Measurements from ENCODE around the gene PLEKHA6.
"Not testable (repeated sequence)": the region's sequence is repeated elsewhere in the genome, so short reads cannot be mapped to it uniquely, and the experiment has no call there.

PLEKHA6 gene

DNA sequence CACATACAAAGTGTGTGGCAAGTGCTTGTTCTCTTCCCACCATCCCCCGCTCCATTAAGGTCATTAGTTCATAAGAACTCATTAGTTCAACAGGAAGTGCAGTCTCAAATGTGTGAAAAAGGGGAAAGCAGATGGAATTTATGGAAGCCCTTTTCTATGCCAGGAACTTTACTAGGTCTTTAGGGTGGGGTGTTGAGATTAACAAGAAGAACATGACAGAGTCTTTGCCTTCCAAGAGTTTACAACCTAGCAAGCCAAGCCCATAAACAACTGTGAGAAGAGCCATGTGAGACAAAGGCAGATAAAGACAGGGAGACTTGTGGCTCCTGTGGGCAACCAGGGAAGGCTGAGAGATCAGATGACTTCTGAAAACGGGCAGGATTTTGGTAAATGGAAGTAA, 21.4 kb downstream of the PLEKHA6 start:
- DNase-seq (ENCODE audit: low read depth, low spot score): no peak

DNA sequence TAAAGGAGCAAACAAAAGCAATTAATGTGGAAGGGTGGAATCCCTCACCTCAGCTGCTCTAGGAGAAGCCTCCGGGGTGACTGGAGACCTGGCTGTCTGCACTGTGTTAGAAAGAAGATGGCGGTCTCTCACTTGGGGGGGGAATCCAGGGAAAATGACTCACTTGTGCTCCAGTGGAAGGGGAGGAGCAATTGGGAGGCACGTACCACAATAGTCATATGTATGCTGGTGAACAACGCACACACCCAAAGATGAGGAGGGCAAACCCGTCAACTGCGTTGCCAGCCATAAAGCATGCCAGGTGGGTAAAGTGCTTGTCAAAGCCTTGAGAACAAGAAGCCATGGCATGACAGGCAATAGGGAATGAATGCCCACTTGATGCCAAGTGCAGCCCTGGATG, 22.1 kb downstream of the PLEKHA6 start:
- DNase-seq (ENCODE audit: low read depth, low spot score): no peak

DNA sequence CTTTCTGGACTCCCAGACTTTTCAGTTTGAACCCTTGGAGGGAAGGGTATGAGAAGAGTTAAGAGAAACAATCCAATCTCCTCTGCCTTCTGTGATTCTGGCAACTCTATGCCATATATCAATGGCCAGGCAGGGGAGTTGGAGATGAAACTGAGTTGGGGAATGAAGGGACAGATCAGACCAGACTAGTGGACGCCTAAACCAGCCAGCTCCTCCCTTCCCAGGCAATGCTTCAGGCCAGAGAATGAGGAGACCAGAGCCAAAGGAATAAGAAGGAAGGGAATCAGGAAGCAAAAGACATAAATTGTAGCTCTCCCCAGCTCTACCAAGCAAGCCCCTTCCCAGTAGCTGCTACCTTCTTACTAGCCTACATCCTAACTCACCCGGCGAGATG, 22.7 kb downstream of the PLEKHA6 start:
- DNase-seq (ENCODE audit: low read depth, low spot score): no peak

DNA sequence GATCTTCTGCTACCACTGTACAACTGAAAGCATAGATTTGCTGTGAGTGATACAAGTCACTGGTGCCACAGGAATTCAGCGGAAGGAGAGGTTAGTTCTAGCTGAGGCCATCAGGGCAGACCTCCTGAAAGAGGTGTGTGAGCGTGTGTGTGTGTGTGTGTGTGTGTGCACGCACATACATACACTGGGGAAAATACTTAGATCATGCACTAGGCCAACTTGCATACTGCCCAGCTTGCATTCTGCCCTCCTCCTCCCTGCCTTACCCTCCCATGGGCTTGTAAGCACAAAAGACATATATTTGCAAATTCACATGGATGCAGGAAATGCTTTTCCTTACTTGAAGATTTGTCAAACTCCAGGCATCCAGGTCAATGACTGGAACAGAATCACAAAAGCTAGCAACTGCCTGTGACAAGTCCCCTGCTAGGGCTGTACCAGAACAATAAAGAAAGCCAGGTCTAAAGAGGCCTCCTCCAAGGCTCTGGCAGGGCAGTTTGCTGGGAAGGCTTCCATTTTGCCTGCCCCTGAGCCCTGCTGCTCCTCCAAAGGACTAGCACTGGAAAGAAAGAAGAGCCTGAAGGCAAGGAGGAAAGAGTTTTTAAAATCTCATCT, 23.2 kb downstream of the PLEKHA6 start:
- no peak for DNase-seq (ENCODE audit: low read depth, low spot score)

DNA sequence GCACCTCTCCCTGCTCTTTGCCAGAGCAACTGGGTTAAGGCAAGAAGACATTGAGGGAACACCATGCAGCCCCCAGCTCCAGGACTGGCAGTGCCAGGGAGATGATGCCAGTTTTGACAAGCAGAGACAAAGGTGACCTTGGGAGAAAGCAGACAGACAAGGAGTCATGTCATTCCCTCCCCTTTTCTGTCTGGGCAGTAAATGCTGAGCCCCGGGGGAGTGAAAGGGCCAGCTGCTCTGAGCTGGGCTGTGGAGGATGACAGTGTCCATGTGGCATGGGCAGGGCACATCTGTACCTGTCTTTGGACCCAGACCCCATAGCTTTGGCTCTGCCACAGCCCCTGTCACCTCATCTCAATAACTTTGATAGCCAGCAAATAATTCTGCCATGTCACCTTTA, 24.2 kb downstream of the PLEKHA6 start:
- DNase-seq (ENCODE audit: low read depth, low spot score): no peak

DNA sequence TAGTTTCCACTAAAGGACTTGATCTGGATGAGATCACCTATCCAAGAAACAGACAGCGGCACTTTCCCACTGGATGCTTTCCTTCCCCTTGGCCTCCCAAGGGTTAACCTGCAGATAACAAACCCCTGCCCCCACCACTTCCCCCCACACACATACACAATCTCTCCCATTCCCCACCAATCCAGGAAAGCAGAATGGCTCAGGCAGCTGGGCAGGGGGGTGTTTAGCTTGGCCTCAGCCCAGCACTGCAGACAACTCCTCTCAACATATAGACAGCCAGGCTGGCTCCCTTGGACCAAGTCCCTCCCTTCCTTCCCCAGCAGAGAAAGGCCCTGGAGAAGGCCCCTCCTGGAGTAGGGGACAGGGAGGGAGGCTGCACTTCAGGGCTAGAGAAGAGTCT, 24.6 kb downstream of the PLEKHA6 start:
- no peak for DNase-seq (ENCODE audit: low read depth, low spot score)

DNA sequence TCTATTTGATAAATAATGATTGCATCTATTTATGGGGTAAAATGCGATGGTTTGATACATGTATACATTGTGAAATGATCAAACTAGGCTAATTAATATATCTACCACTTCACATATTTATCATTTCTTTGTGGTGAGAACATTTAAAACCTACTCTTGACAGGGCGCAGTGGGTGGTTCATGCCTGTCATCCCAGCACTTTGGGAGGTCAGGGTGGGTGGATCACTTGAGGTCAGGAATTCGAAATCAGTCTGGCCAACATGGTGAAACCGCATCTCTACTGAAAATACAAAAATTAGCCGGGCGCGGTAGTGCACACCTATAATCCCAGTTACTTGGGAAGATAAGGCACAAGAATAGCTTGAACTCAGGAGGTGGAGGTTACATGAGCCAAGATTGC, 25.3 kb downstream of the PLEKHA6 start:
- no peak for DNase-seq (ENCODE audit: low read depth, low spot score)

DNA sequence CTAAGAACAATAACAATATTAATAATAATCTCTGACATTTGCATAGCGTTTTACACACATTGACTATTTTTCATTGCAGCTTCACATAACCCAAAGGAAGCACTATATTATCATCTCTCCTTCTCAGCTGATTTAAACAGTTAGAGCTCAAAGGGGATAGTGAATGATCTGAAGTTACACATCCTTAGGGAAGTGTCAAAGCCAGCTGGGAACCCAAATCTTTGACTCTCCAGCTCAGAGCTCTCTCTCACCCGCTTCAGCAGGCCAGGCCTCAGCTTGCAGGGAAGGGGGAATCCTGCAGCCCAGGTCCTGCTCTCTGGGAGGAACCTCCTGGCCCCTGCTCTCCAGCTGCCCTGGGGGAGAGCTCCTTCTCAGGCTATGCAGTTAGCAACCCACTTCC, 26.3 kb downstream of the PLEKHA6 start:
- DNase-seq (ENCODE audit: low read depth, low spot score): no peak

DNA sequence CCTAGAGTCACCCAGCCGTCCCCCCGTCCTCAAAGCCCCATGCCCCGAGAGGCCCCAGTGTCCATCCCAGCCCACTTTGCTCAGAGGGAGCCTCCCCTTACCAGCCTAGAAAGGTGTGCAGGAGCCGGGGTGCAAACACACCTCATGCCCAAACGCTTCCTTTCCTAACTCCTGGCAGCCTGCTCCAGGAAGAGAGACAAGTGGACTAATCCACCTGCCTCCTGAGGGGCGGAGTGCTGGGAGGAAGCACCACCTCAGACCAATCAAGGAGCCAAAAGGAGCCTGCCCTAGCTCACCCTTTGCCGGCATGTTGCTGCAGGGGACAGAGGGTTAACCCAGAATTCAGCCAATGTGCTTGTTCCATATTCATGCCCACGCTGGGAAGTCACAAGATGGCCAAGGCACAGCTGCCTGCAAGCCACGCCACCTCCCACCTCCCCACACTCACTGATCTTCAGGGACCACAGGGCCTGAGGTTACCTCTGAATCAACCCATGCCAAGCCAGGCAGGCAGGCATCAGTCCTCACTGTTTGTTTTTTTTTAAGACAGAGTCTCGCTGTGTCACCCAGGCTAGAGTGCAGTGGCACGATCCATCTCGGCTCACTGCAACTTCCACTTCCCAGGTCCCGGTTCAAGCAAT, 27.8 kb downstream of the PLEKHA6 start:
- no peak for DNase-seq (ENCODE audit: low read depth, low spot score)

DNA sequence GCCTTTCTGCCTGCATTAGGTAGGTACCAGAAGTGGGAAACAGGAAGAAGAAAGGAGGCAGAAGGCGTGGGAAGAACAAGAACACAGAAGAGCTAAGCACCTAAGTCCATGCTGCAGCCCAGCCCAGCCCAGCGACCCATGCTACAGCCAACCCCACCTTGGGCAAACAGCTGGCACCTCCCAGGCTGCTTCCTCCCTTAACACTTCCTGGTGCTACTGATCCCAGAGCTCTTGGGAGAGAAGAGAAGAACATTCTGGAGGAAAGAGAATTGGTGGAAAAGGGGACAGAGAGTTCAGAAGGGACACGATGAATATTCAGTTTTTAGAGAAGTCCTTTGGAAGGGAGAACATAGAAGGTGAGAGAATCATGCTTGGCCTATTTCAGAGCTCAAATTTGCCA, 28.5 kb downstream of the PLEKHA6 start:
- no peak for DNase-seq (ENCODE audit: low read depth, low spot score)

DNA sequence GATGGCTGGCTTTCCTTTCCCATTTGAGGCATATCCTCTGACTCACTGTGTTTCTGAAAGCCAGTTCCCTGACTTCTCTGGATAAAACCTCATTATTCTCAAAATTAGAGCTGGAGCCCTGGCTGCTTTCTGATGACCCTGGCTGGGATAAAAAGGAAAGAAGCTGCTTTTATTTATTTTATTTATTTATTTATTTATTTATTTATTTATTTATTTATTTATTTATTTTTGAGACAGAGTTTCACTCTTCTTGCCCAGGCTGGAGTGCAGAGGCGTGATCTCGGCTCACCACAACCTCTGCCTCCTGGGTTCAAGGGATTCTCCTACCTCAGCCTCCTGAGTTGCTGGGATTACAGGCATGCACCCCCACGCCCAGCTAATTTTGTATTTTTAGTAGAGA, 31.9 kb downstream of the PLEKHA6 start:
- not testable (repeated sequence) for DNase-seq (ENCODE audit: low read depth, low spot score)

DNA sequence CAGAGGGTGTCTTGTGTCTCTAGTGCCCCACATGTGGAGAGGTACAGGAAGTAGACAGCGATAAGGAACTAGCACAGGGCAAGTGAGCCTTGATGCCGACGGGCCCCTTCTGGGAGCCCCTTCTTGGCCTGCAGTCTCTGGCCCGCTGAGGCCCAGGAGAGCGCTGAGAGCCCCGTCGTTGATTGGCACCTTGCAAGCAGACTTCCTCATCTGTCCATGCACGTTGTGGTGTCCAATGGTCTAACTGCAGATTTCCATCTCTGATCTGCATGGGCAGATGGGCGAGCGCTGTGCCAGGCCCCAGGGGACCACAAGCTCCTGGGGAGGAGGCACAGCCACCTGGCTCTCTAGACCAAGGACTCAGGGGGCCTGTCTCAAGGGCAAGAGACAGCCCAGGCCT, 32.4 kb downstream of the PLEKHA6 start:
- no peak for DNase-seq (ENCODE audit: low read depth, low spot score)

DNA sequence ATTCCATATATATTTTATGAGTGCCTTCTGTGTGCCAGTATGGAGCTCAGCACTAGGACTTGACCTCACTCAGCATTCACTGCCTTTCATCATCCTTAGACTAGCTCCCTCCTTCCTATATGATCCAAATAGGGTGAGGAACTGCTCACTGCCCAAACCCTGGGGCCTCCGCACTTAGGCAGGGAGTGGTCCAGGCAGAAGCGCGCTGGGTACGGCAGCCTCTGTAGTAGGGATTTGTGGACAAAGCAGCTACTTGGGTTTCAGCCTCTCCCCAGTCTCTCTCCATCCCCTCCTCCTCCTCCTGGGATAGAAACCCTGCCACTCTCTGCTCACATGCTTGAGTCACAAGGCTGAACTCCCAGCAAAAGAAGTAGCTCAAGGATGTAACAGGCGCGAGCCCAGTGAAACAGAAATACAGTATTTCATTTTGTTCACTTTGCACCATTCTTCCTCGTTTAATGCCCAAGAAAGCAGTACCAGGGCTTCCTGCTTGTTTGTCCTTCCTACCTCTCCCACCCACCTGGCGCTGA, 32.9 kb downstream of the PLEKHA6 start:
- no peak for DNase-seq (ENCODE audit: low read depth, low spot score)

DNA sequence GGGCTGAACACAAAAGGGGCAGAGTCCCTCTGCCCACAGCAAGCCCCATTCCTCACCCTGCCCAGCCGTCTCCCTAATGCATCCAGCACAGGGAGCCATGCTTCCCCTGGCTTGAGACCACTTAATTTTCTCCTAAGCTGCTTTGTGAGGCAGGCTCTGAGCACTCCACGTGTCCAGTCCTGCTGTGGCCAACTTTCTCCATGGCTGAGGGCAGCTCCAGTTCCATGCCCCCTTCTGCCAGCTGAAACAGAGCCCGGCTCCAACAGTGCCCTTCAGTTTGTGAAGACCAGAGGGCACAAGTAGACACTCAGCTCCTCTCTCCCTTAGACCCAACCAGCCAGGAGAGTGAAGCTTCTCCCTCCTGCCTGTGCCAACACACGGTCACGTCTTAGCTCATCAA, 33.8 kb downstream of the PLEKHA6 start:
- DNase-seq (ENCODE audit: low read depth, low spot score): no peak

DNA sequence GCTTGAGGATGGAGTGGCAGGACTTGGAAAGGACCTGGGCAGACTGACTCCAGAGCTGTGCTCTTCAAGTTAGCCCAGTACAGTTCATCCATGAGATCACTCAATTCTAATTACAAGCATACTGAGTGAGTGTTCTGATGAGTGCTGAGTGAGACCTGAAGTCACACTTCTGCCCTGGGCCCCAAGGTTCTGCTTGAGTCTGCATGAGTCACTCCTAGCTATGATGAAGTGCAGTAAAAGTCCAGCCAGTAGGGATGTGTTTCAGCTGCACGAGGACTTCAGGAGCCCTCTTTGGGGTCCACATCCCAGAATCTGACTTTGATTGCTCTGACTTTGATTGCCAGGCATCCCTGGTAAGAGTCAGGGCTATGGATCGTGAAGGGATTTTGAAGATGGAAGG, 35.8 kb downstream of the PLEKHA6 start:
- peak; percentile 35 for DNase-seq (ENCODE audit: low read depth, low spot score)

DNA sequence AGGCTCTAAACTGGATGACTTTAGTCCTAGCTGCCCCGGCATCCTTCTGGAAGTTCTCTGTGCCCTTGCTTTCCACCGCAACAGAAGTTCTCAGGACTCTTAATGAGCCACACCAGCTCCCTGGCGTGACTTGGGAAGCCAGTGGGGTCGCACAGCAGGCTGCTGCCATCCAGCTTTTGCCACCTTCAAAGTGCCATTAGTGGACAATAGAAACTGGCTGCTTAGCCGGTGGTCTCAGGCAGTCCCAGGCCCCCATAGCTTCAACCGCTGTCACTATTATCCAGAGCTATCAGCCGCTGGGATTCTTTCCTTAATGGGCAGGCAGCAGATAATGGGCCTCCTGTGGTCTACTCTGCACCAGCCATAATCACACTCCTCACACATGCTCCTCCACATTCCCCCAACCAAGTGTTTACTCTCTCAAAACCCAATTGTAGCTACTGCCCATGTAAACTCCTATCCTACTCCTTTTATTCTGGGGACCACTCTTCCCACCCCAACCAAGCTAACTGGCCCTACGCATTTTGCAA, 37.3 kb downstream of the PLEKHA6 start:
- no peak for DNase-seq (ENCODE audit: low read depth, low spot score)

DNA sequence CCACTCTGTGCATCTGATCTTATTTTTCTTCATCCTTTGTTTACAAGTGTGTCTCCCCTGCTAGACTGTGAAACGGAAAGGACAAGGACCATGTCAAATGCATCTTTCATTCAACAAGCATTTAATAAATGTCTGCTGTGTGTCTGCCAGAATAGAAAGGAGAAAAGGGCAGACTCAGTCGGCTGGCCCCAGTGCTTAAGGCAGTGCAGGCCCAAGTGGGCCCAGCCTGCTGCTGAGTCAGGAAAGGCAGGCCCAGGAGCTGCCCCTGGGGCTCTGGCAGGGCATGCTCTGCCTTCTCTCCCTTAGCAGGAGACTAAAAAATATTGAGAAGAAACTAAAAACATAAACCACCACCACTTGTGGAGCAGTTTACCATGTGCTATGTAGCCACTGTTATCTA, 38.1 kb downstream of the PLEKHA6 start:
- peak; percentile 23 for DNase-seq (ENCODE audit: low read depth, low spot score)

DNA sequence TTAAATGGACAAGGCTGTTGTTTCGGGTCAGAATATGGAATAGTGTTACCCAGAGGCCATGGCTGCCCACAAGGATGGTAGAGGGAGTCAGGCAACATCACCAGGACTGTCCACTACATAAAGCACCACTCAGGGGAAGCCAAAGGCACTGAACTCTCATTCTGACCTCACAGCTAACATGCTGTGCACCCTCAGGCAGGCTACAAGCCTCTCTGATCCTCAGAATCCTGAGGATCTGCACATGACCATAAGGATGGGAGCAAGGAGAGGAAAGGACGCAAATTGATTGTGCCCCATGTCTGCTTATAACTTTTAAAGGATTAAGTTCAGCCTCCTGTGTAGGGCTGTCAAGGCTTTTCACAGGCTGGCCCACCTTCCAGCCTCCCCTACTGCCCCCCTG, 38.7 kb downstream of the PLEKHA6 start:
- no peak for DNase-seq (ENCODE audit: low read depth, low spot score)

DNA sequence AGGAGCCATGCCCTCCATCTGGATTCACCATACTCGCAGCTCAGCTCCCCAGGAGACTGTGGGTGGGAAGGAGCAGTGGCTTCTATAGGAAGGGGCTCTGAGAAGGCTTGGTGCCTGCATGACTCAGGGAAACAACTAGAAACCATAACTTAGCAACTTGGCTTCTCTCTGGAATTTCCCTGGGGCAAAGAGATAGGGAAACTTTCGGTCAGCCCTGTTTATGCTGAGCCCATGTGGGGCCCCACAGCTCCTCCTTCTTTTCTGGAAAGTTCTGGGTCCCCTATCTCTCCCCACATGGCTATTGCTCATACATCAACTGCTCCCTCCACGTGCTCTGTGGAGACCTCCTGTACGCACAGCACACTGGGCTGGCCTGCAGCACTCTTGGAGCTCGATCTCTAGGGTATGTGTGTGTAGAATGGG, 39.3 kb downstream of the PLEKHA6 start:
- peak; percentile 54 for DNase-seq (ENCODE audit: low read depth, low spot score)

DNA sequence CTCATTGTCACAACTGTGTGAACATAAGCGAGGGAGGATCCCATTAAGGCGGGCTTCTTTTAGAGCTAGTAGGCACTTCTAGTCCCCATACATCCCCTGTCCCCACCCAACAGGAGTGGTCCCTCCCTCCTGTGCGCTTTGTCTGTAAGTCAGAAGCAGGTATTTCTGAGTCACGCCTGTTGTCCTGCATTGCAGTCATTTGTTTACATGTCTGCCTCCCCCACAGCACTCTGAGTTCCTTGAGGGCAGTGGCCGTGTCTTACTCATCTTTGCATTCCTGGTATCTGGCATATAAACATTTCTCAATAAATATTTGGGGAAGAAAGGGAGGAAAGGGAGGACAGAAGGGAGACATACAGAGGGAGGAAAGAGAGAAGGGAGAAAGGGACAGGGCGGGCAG, 40.3 kb downstream of the PLEKHA6 start:
- DNase-seq (ENCODE audit: low read depth, low spot score): peak; percentile 66

DNA sequence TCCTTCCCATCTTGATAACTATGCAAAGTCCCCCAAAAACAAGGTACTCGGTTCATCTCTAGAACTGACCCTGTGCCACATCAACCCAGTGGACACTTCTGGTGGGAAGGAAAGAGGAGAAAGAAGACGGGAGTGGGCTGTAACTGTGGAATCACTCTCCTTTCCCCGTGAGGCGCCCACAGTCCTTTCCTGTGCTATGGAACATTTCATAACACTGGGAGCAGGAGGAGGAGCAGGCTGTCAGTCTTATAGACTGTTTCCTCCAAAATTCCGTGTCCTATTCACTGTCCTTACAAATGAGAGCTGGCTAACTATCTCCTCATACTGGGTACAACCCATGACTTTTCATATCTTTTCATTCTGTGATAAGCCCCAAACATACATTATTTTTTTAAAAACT, 40.7 kb downstream of the PLEKHA6 start:
- no peak for DNase-seq (ENCODE audit: low read depth, low spot score)

DNA sequence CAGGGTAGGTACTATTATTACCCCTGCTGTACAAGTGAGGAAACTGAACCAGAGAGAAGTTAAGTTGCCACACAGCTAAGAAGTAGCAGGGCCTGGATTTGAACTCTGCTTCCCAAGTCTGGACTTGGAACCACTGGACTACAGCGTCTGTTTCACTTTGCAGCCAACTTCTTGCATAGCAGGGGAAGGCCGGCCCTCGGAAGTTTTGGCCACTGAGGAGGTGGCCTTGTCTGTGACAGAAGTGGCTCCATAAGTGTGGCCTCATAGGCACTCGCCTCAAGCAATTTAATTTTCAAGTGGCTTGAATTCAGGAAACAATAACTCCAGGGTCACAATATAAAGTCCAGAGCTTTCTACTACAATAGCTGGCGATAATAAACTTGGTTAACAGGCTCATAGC, 41.4 kb downstream of the PLEKHA6 start:
- DNase-seq (ENCODE audit: low read depth, low spot score): no peak

DNA sequence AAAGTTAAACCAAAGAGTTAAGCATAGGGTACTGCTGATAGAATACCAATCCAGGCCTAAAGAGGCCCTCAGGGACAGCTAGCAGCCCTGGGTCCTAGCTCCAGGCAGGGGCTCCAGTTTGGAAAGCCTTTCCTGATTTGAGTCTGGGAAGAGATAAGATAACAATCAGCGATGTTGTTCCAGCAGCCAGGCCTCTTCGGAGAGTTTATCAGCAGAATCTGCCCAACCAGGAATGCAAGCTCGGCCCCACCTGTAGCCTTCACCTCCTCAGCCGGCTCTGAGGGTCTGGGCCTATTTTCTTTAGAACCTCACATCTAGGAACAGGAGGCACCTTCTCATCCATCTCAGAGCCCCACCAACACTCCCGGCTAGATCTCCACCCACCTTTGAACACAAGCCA, 42.6 kb downstream of the PLEKHA6 start:
- no peak for DNase-seq (ENCODE audit: low read depth, low spot score)

Measured in astrocyte of the hippocampus (primary cell).